H1 (cell line): ENCODE measurements around the gene ORMDL1. TPM values are rescaled to one million over a fixed set of nuclear protein-coding genes. Genes with fewer than 3 reads are reported as not detected.

Experiments
- CTCF ChIA-PET: fragments of 300-600 bp; sonication (Branson Sonifier 250); formaldehyde crosslinking; loops from one replicate; lab custom pipeline; 2021; ENCODE audit not compliant: partially characterized antibody; lab: Charles Lee
- POLR2A ChIA-PET: fragments of 300-600 bp; sonication (Branson Sonifier 250); formaldehyde crosslinking; loops from one replicate; lab custom pipeline; 2021; ENCODE audit warnings: inconsistent platforms; ENCODE audit not compliant: partially characterized antibody; lab: Charles Lee
- DNase-seq, 2 experiments: peaks; one replicate each; pipeline versions ENCODE4 v3.0.0 to v3.0.0-alpha.2; 2010 to 2022; ENCODE audit warnings: low spot score in 2 of 2, low read depth in 1 of 2, mixed read lengths in 1 of 2
- FAIRE-seq: peaks from 2 replicates; lab custom pipeline; 2011; peaks lifted over from hg19 to GRCh38; lab: Jason Lieb, UNC
- H2AFZ ChIP-seq: 2 replicates; pipeline ENCODE4 v1.8.1; 2012; ENCODE audit warnings: low read length, inconsistent platforms
- H2AK5ac ChIP-seq: 2 replicates; pipeline ENCODE4 v1.6.1; 2013; ENCODE audit warnings: low read depth, low read length
- H2BK120ac ChIP-seq: replicated peaks from 2 replicates; pipeline ENCODE3; 2013; ENCODE audit warnings: low read depth, low read length, inconsistent platforms
- H2BK12ac ChIP-seq: 2 replicates; pipeline ENCODE4 v1.6.1; 2013; ENCODE audit warnings: low read depth, low read length
- H2BK15ac ChIP-seq: 2 replicates; pipeline ENCODE4 v1.6.1; 2013; ENCODE audit warnings: low read length
- H2BK20ac ChIP-seq: 2 replicates; pipeline ENCODE4 v1.6.1; 2013; ENCODE audit warnings: low read length
- H2BK5ac ChIP-seq: 2 replicates; pipeline ENCODE4 v1.6.1; 2013; ENCODE audit warnings: low read depth, low read length
- H3K14ac ChIP-seq: 2 replicates; pipeline ENCODE4 v1.6.1; 2013; ENCODE audit warnings: inconsistent platforms; ENCODE audit not compliant: insufficient read length
- H3K18ac ChIP-seq: 2 replicates; pipeline ENCODE4 v1.6.1; 2013; ENCODE audit warnings: low read length; ENCODE audit errors: extremely low read depth
- H3K23ac ChIP-seq: 2 replicates; pipeline ENCODE4 v1.6.1; 2013; ENCODE audit warnings: inconsistent platforms; ENCODE audit not compliant: insufficient read length
- H3K23me2 ChIP-seq: 2 replicates; pipeline ENCODE4 v1.6.1; 2013; ENCODE audit warnings: low read depth, low read length
- H3K27ac ChIP-seq: 2 replicates; pipeline ENCODE4 v1.6.1; 2011; ENCODE audit warnings: low read depth, low read length, inconsistent platforms
- H3K27me3 ChIP-seq, 4 experiments: replicated peaks in 1 of 4; 1 replicate in 1 of 4; 2 replicates in 3 of 4; pipeline versions ENCODE4 v1.6.1 to v1.8.1; 2011 to 2013; ENCODE audit warnings: low read length in 3 of 4, mild to moderate bottlenecking in 3 of 4, inconsistent platforms in 2 of 4, mixed read lengths in 2 of 4, moderate library complexity in 1 of 4; ENCODE audit not compliant: control insufficient read depth in 3 of 4, insufficient read depth in 3 of 4; ENCODE audit errors: extremely low read depth in 1 of 4
- H3K36me3 ChIP-seq, 4 experiments: 2 replicates each; pipeline versions ENCODE4 v1.6.1 to v1.8.1; 2011 to 2013; ENCODE audit warnings: mild to moderate bottlenecking in 4 of 4, low read length in 3 of 4, moderate library complexity in 2 of 4, control low read depth in 1 of 4, inconsistent platforms in 1 of 4; ENCODE audit not compliant: insufficient read depth in 4 of 4, control insufficient read depth in 2 of 4
- H3K4ac ChIP-seq: replicated peaks from 2 replicates; pipeline ENCODE3; 2013; ENCODE audit warnings: low read length, low read depth, mixed read lengths, inconsistent platforms; ENCODE audit not compliant: insufficient read length
- H3K4me1 ChIP-seq, 4 experiments: replicated peaks in 1 of 4; 1 replicate in 1 of 4; 2 replicates in 3 of 4; pipeline versions ENCODE4 v1.6.1 to v1.8.1; 2011 to 2013; ENCODE audit warnings: low read length in 3 of 4, inconsistent platforms in 2 of 4, mixed read lengths in 1 of 4; ENCODE audit not compliant: insufficient read depth in 4 of 4, control insufficient read depth in 3 of 4
- H3K4me2 ChIP-seq, 2 experiments: 2 replicates each; pipeline versions ENCODE4 v1.6.1 to v1.8.1; 2011 to 2013; ENCODE audit warnings: low read depth in 2 of 2, low read length in 2 of 2, control low read depth in 1 of 2, inconsistent platforms in 1 of 2, mild to moderate bottlenecking in 1 of 2; ENCODE audit not compliant: insufficient read depth in 1 of 2
- H3K4me3 ChIP-seq, 4 experiments: fragments of 200-600, 300-600 bp in 1 of 4; sonication (generic), shearing (Covaris generic), sonication (Bioruptor Twin) in 1 of 4; 2 replicates each; pipeline versions ENCODE4 v1.5.1 to v1.8.1; 2011 to 2016; ENCODE audit warnings: low read length in 4 of 4, low read depth in 3 of 4, control low read depth in 2 of 4, inconsistent platforms in 2 of 4, mild to moderate bottlenecking in 2 of 4, mixed read lengths in 1 of 4, moderate library complexity in 1 of 4; ENCODE audit not compliant: insufficient read depth in 2 of 4; ENCODE audit errors: extremely low read depth in 1 of 4
- H3K56ac ChIP-seq: replicated peaks from 2 replicates; pipeline ENCODE3; 2013; ENCODE audit warnings: low read depth, mild to moderate bottlenecking, mixed read lengths, low read length, inconsistent platforms; ENCODE audit not compliant: insufficient read length
- H3K79me1 ChIP-seq: 2 replicates; pipeline ENCODE4 v1.6.1; 2013; ENCODE audit warnings: low read depth, low read length, control low read depth
- H3K79me2 ChIP-seq, 2 experiments: 2 replicates each; pipeline versions ENCODE4 v1.6.1 to v1.8.1; 2012 to 2013; ENCODE audit warnings: low read length in 2 of 2, mild to moderate bottlenecking in 2 of 2, inconsistent platforms in 1 of 2; ENCODE audit not compliant: insufficient read depth in 2 of 2, control insufficient read depth in 1 of 2
- H3K9ac ChIP-seq, 4 experiments: replicated peaks in 1 of 4; 1 replicate in 1 of 4; 2 replicates in 3 of 4; pipeline versions ENCODE4 v1.6.1 to v1.8.1; 2011 to 2013; ENCODE audit warnings: low read depth in 3 of 4, low read length in 3 of 4, control low read depth in 2 of 4, mild to moderate bottlenecking in 2 of 4, moderate library complexity in 2 of 4, inconsistent platforms in 1 of 4; ENCODE audit errors: extremely low read depth in 1 of 4
- H3K9me3 ChIP-seq, 2 experiments: 2 replicates each; pipeline versions ENCODE4 v1.6.1 to v1.8.1; 2012 to 2013; ENCODE audit warnings: mild to moderate bottlenecking in 2 of 2, moderate library complexity in 2 of 2, control low read depth in 1 of 2, inconsistent platforms in 1 of 2, low read depth in 1 of 2, low read length in 1 of 2, mixed read lengths in 1 of 2; ENCODE audit not compliant: insufficient read depth in 2 of 2
- H4K20me1 ChIP-seq, 2 experiments: replicated peaks in 1 of 2; 2 replicates each; pipeline versions ENCODE3 to v1.8.1; 2011 to 2013; ENCODE audit warnings: inconsistent platforms in 2 of 2, low read length in 2 of 2, mild to moderate bottlenecking in 1 of 2; ENCODE audit not compliant: insufficient read depth in 2 of 2, control insufficient read depth in 1 of 2
- H4K5ac ChIP-seq: 2 replicates; pipeline ENCODE4 v1.6.1; 2013; ENCODE audit warnings: low read length, low read depth, mixed read lengths, inconsistent platforms; ENCODE audit not compliant: insufficient read length
- H4K8ac ChIP-seq: 2 replicates; pipeline ENCODE4 v1.8.0; 2013; ENCODE audit warnings: mild to moderate bottlenecking, moderate library complexity, low read length, inconsistent platforms; ENCODE audit not compliant: insufficient read depth; ENCODE audit errors: extremely low read depth
- H4K91ac ChIP-seq: replicated peaks from 2 replicates; pipeline ENCODE3; 2013; ENCODE audit warnings: low read length, mixed read lengths, inconsistent platforms; ENCODE audit not compliant: insufficient read length
- CTBP2 ChIP-seq: IDR thresholded peaks from 2 replicates; pipeline ENCODE4 v1.7.0; 2011; ENCODE audit warnings: borderline replicate concordance, mild to moderate bottlenecking, moderate library complexity, mixed read lengths, low read length; ENCODE audit not compliant: insufficient read depth, insufficient read length
- EGR1 ChIP-seq: IDR thresholded peaks from 2 replicates; pipeline ENCODE4 v1.6.1; 2011; ENCODE audit warnings: low read depth, low read length, borderline replicate concordance
- HDAC2 ChIP-seq, 2 experiments: fragments of 300-600 bp in 1 of 2; sonication (generic) in 1 of 2; IDR thresholded peaks; 2 replicates each; pipeline ENCODE4 v1.6.1; 2011 to 2012; ENCODE audit warnings: low read depth in 2 of 2, low read length in 2 of 2, mild to moderate bottlenecking in 2 of 2, moderate library complexity in 2 of 2, borderline replicate concordance in 1 of 2, inconsistent platforms in 1 of 2
- NANOG ChIP-seq: IDR thresholded peaks from 2 replicates; pipeline ENCODE4 v1.6.1; 2011; ENCODE audit warnings: low read length, low read depth, mild to moderate bottlenecking, inconsistent platforms; ENCODE audit not compliant: insufficient read depth, poor library complexity, severe bottlenecking
- RBBP5 ChIP-seq: IDR thresholded peaks from 2 replicates; pipeline ENCODE4 v1.7.1; 2012; ENCODE audit warnings: low read depth, mild to moderate bottlenecking, inconsistent platforms, low read length, moderate library complexity, borderline replicate concordance
- RXRA ChIP-seq: IDR thresholded peaks from 2 replicates; pipeline ENCODE4 v1.6.1; 2011; ENCODE audit warnings: low read depth, mild to moderate bottlenecking, low read length, moderate library complexity; ENCODE audit not compliant: insufficient read depth
- SIX5 ChIP-seq: IDR thresholded peaks from 2 replicates; pipeline ENCODE4 v1.6.1; 2011; ENCODE audit warnings: mild to moderate bottlenecking, low read depth, low read length
- TCF12 ChIP-seq: IDR thresholded peaks from 2 replicates; pipeline ENCODE4 v1.6.1; 2011; ENCODE audit warnings: low read depth, mild to moderate bottlenecking, low read length
- WGBS, 2 experiments: shearing (Covaris generic) in 1 of 2; methylation state at CpG; one replicate each; pipeline versions ENCODE4 v1.1.6 to v1.1.7; 2013 to 2015; ENCODE audit warnings: low lambda C conversion rate in 2 of 2, mixed read lengths in 2 of 2, inconsistent platforms in 1 of 2, low coverage in 1 of 2, missing lambda C conversion rate in 1 of 2; ENCODE audit not compliant: insufficient replicate concordance in 2 of 2, insufficient coverage in 1 of 2, insufficient read length in 1 of 2; ENCODE audit errors: extremely low coverage in 1 of 2, missing lambda C conversion rate in 1 of 2; 5-methylcytosine and 5-hydroxymethylcytosine counted together
- polyA plus RNA-seq, 7 experiments: library from polyadenylated mRNA; depleted of rRNA in 3 of 7; stranded (reverse) in 5 of 7; unstranded in 2 of 7; fragments of >200 nt in 5 of 7; fragments of 200-250 nt in 2 of 7; gene quantifications; 1 replicate in 5 of 7; 2 replicates in 1 of 7; 4 replicates in 1 of 7; pipeline versions ENCODE4 v1.2.1 to v1.2.3, GENCODE V29; 2011 to 2013; ENCODE audit warnings: missing spikeins in 2 of 7, mixed read lengths in 2 of 7
- total RNA-seq: library from RNA; stranded (reverse); fragmentation: NEBNext Ultra II Directional; extraction: Animal tissue kit (Norgen Biotek cat#: 25700); gene quantifications from 2 replicates; pipeline ENCODE4 v1.2.1, GENCODE V29; 2021
- TF ChIP-seq, protein P1 (sequence below): IDR thresholded peaks from 2 replicates; pipeline ENCODE4 v1.6.1; 2012; ENCODE audit warnings: low read length, inconsistent platforms

Gene ORMDL1
- total and polyA plus RNA-seq, 2 of the 8 experiments (the other 6 are each of a cell fraction or from before 2014, with no cell fraction given), result 34.9 to 58.1 TPM

DNA sequence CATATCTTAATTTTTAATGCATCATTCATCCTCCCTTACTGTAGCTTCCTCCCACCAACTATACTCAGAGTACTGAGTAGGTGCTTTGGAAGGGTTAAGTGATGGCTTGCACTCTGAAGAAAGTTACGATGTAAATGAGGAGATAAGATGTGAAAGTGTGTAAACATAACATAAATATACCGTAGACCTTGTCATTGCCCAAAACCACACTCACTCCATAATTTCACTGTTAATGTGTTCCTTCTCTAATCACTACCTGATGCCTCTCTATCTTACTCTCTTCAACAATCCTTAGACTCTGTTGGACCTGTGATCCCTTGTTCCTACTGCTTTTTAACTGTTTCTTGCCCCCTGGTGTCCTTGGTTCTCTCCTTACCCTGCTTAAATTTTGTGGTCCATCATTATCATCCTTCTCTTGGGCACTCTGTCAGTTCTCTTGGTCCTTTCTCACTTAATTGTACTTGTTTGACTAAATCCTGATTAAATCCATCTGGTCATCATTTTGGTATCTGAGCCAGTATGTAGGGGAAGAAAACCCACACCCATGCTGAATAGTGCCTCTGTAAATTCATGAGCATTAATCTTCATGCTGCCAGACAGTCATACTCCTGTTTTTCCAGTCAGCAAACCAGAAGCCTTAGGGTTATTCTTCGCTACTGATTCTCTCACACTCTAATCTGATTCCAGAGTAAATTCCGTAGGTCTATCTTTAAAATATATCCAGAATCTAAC lies 45.1 kb upstream of the ORMDL1 start:
- Histone ChIP-seq H3K9me3 (no peaks in the 10 kb centered on the region), H3K9ac (no peak overlapping the region), H2AK5ac (no peak overlapping the region), H3K18ac (no peak overlapping the region), H3K79me2 (peaks cover 0 to 33% of the 10 kb centered on the region in 2 experiments; a peak in 2 of 4 replicates), H3K23me2 (no peaks in the 10 kb centered on the region; the same call in 1 of the 2 replicates), H2BK5ac (no peak overlapping the region; the same call in 1 of the 2 replicates), H2BK120ac (no peak overlapping the region), H3K27me3 (no peaks in the 10 kb centered on the region), H3K27ac (no peak overlapping the region), H2AFZ (no peak overlapping the region), H4K20me1 (peaks cover 0 to 4% of the 10 kb centered on the region in 2 experiments), H2BK20ac (no peak overlapping the region), H2BK15ac (no peak overlapping the region), H3K79me1 (no peaks in the 10 kb centered on the region), H2BK12ac (no peak overlapping the region), H3K14ac (no peak overlapping the region), H3K36me3 (peaks cover 0 to 5% (median 0%) of the 10 kb centered on the region in 4 experiments; a peak in 1 of 8 replicates), H3K4me3 (no peak overlapping the region), H4K8ac (no peak overlapping the region), H3K4me2 (no peak overlapping the region), H3K56ac (no peak overlapping the region), H4K91ac (no peak overlapping the region), H3K4me1 (peaks cover 0 to 9% (median 2%) of the 10 kb centered on the region in 4 experiments; a peak in 2 of 7 replicates), H4K5ac (no peak overlapping the region), H3K4ac (no peak overlapping the region), H3K23ac (no peak overlapping the region)
- FAIRE-seq, result no peak
- POLR2A ChIA-PET, result interaction anchor here (0.8 kb wide), 1 partner anchor 14 kb away, joined by 3 read pairs; no protein-coding TSS in a partner anchor
- 88% methylated on average over 4 of the region's 4 CpGs; no CpG with 5 or more reads in 1 of the 2 experiments for WGBS, 2 experiments
- CTCF ChIA-PET, result interaction anchor here (1.1 kb wide), 1 partner anchor 67 kb away, joined by 4 read pairs; the partner anchor contains the start of gene OSGEPL1
- DNase-seq, result no peak
- no peak for TF ChIP-seq RXRA
- no peak for TF ChIP-seq TCF12
- TF ChIP-seq, protein P1, sequence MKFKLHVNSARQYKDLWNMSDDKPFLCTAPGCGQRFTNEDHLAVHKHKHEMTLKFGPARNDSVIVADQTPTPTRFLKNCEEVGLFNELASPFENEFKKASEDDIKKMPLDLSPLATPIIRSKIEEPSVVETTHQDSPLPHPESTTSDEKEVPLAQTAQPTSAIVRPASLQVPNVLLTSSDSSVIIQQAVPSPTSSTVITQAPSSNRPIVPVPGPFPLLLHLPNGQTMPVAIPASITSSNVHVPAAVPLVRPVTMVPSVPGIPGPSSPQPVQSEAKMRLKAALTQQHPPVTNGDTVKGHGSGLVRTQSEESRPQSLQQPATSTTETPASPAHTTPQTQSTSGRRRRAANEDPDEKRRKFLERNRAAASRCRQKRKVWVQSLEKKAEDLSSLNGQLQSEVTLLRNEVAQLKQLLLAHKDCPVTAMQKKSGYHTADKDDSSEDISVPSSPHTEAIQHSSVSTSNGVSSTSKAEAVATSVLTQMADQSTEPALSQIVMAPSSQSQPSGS, result no peak
- TF ChIP-seq CTBP2, result no peak
- no peak for TF ChIP-seq SIX5
- no peak for TF ChIP-seq NANOG
- TF ChIP-seq HDAC2 (IDR thresholded peaks at IDR 0.05; ENCODE audit: borderline replicate concordance in 1 of 2, low read depth in 2 of 2, low read length in 2 of 2), result no peak
- TF ChIP-seq RBBP5, result no peak
- no peak for TF ChIP-seq EGR1
